Limb (tissue), 2 donors: ENCODE results near the gene NAV2.

Experiments
- DNase-seq, 2 donors: peaks; one replicate each; pipeline ENCODE4 v3.0.0-alpha.2; 2016; ENCODE audit errors: extremely low spot score in 2 of 2

Gene NAV2

GRCh38 chr11:19829109-19829837 lies 116.6 kb downstream of the NAV2 start:
- DNase-seq = no peak

- no peak for DNase-seq
These were observed 119.6 kb downstream of the NAV2 start for GRCh38 chr11:19832086-19832750.

DNA sequence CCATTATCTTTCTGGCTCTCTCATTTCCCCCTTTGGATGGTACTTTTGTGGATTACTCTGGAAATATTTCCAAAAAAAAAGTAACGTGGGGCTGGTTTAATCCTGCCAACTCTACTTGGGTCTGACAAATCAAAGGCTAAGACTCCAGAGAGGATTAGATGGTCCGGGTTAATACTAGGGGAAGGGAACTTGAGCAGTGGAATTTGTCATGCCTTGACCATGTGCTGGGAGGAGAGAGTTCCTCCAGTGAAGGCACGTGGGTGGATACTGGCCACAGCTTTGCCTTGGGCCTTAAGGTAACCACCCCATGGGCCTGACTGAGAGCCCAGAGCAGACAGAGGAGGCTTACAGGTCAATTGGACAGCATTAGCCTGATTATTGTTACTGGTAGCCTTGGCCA lies 120.3 kb downstream of the NAV2 start:
- no peak for DNase-seq

GRCh38 chr11:19834771-19835170 lies 122.1 kb downstream of the NAV2 start:
- no peak for DNase-seq

DNA sequence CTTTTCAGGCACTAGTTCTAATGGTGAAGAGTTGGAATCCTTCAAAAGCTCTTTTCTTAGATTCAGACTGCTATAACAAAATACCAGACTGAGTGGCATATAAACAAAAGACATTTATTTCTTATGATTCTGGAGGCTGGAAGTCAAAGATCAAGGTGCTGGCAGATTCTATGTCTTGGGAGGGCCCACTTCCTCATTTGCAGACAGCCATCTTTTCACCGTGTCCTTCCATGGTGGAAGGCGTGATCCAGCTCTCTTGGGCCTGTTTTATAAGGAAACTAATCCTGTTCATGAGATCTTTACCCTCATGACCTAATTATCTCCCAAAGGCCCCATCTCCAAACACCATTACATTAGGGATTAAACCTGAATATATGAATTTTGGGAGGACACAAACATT lies 124.0 kb downstream of the NAV2 start:
- no peak for DNase-seq

DNA sequence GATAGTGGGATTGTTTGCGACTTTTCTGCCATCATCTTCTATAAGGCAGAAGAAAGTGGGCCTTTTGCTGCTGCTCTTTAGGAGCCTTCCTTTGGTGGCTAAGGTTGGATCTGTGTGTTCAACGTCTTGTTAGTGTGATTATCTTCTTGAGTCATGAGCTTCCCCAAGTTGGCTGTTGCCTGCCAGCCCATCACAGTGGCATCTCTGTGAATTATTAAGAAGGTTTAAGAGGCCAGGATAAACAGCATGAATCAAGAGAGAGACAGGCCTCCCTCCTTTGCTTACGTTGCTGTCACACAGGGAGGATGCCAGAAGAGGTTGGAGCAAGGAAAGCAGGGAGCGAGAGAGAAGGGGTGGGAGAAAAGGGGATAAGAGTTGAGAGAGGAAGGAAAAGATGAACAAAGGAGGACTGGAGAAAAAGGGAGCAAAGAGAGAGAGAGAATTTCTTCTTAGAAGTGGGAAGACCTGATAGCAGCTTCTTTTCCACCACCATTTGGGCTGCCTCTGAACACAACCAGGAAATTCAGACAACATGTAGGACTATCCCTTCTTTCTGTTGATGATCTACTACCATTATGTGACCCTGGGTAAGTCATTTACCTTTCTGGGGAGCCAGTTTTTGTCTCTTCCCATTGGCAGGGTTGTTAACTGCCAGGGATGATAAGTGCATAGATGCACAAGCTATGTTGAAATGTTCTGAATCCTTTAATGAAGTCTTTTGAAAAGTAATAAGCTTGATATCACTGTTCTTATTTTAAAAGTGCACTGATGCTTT lies 126.5 kb downstream of the NAV2 start:
- no peak for DNase-seq

DNA sequence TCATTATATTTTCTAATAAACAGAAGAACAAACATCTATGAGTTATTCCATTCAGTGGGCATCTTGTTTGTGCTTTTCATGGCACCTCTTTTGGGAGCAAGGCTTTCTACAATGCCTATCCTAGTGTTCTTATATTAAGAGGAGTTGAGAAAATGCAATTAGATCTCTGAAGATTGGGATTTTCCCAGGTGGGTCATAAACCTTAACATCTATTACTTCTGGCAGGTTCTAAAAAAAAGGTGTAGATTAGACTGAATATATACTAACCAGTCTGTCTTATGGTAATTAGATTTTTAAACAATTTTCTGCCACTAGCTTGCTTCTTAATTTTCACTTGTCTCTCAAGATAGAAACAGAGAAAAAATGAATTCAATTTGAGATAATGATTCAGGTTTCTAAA lies 128.3 kb downstream of the NAV2 start:
- no peak for DNase-seq

GRCh38 chr11:19842505-19842904 lies 129.9 kb downstream of the NAV2 start:
- DNase-seq = no peak

DNA sequence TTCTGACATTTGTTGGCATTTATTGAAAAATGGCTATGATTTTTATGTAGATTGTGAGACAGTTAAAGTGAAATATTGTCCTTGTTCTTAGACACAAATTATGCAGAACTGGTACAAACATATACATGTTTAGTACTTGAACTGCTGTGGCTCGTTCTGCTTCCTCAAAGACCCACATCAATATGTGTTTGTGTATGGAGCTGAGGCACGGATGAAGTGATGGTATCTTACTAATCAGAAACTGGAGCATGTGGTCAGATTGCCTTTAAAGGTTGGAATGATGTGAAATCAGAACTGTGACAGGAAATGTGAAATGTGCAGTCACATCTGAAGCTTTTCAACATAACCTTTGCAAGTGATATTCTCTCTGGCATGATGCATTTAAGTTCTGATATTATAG lies 130.4 kb downstream of the NAV2 start:
- DNase-seq = no peak

DNA sequence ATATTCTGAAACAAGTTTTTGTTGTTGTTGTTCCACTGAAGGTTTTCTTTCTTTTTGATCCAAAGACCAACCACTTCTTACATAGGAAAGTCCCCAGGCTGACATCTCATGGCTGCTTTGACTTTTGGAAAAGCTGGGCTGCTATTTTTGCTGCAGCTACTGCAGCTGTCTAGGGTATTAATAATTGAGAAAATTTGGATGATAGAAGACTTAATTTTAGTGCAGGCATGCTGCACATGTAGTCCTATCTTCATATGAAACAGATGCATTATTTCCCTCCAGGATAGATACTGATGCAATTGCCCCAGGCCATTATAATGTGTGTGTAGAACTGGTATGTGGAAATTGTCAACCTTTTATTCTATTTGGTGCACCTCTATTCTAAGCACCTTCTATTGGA lies 131.4 kb downstream of the NAV2 start:
- DNase-seq = no peak

GRCh38 chr11:19844806-19845205 lies 132.2 kb downstream of the NAV2 start:
- no peak for DNase-seq

DNA sequence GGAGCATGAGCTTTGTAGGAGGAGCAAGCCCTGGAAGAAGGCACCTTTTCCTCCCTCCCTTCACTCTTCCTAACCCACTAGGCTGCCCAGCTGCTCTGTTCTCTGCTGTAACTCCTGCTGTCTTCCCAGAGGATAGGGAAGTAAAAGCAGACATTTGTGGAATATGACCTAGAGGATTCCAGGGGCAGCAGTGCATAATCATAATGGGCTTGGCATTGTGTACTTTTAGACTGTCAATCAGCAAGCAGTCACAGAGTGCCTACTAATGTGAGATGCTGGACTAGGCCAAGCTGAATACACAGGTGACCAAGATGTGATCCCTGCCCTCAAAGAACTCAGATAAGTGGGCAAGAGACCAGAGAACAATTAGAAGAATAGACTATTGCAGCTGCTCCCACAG lies 133.0 kb downstream of the NAV2 start:
- DNase-seq = no peak

DNA sequence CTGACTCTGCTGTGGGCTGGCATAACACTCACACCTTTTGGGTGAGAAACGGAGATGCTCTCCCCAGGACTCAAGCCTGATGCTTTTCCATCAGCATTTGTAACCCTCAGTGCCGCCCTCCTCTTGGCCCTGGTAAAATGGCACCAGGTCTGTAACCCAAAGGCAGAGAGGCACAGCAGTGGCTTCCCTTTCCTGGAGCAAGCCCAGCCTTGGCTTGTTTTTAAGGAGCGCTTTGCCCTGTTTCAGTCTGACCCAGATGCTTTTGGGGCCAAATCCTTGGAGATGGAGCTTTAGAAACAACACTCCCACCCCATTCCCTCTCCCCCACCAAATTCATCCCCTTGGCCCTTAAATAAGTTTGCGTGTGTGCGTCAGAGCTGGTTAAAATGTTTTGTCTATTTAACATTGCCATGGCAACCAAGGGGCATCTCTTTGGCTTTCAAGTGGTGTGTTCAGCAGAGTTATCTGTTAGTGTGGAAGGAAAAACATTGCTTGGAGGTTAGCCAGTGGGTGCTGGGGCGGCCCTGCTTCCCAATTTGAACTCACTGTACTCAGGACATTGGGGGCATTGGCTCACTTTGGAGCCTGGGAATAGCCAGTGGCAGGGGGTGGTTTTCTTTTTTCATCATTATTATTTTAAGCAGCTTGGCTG lies 134.1 kb downstream of the NAV2 start:
- no peak for DNase-seq

DNA sequence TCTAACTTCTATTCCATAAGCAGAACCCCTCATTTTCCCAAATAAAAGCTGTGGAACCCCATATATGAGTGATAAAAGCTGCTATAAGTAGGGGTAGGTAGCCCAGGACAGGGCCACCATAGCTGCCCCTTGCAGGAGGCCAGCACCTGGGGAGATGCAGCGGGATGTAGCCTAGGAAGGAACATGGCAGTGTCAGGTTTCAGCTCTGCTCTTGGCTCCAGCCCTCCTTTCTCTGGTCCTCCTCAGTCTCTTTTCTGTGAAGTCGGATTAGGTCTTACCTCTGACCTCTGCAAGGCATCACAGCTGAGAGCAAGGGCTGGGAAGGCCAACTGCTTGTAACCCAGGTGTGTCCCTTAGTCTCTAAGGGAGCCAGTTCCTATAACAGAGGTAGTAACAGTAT lies 135.6 kb downstream of the NAV2 start:
- no peak for DNase-seq

GRCh38 chr11:19849107-19849789 lies 136.6 kb downstream of the NAV2 start:
- DNase-seq = peak in 1 of 2 donors; percentile 46

GRCh38 chr11:19849947-19850593 lies 137.4 kb downstream of the NAV2 start:
- DNase-seq = no peak

DNA sequence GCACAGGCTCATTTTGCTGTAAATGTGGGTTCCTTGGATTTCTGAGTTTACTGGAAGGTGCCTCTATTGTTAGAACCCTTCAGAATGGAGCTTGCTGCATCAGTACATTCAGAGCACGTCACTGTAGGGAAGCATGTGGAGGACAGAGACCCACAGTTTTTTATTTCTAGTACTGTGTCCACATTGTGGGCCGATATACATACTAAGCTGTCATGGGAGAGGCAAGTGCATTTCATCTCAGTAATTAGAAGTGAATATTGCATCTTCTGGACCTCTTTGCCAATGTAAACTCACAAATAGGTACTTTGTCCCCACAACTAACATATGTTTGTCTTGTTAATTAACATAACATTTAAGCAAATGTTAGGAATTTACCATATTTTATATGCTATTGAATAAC lies 139.7 kb downstream of the NAV2 start:
- no peak for DNase-seq

- DNase-seq = no peak
These were observed 140.4 kb downstream of the NAV2 start for GRCh38 chr11:19853016-19853415.

DNA sequence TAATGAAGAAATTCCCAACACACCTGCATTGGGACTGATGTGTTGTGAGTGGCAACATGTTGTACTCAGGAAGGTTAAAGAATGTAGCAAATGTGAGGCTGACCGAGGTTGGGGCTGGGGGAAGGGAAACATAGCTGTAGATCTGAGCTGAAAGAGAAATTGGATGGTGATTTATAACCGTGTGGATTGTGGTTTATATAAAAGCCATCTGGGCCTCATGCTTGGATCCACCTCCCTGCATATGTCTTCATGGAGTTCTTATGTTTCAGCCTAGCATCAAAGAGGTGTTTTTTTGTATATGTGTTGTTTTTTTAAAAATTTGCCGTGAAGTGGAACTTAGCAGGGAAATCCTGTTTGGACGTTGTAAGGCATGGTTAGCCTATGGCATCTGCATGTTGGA lies 141.3 kb downstream of the NAV2 start:
- peak; percentile 35 to 47 for DNase-seq

- DNase-seq = no peak
These were observed 148.5 kb downstream of the NAV2 start for GRCh38 chr11:19861171-19861570.

GRCh38 chr11:19862091-19862490 lies 149.5 kb downstream of the NAV2 start:
- no peak for DNase-seq
